SK-N-SH treated with all-trans-retinoic acid at 6 μM for 48 hours (cell line): ENCODE measurements around the gene NKX1-1.

Experiments
- ATAC-seq: fragments of 200-7000 bp; cut with Tn5 transposase; 3 replicates; pipeline ENCODE4 v1.9.1; 2020; ENCODE audit warnings: mild to moderate bottlenecking, moderate library complexity
- ARNTL ChIP-seq: fragments of 450-650 bp; formaldehyde crosslinking; IDR thresholded peaks from 2 replicates; pipeline ENCODE4 v1.5.0; 2020; ENCODE audit warnings: low read depth, mild to moderate bottlenecking, moderate library complexity, borderline replicate concordance
- ESRRG ChIP-seq: fragments of 250-450 bp; sonication (Bioruptor Pico); IDR thresholded peaks from 2 replicates; pipeline ENCODE4 v1.6.1; 2021; ENCODE audit warnings: mild to moderate bottlenecking
- GLIS3 ChIP-seq: fragments of 250-450 bp; sonication (Bioruptor Pico); IDR thresholded peaks from 2 replicates; pipeline ENCODE4 v1.5.0; 2020; ENCODE audit warnings: mild to moderate bottlenecking, moderate library complexity
- ISL1 ChIP-seq: fragments of 250-450 bp; sonication (Bioruptor Pico); IDR thresholded peaks from 2 replicates; pipeline ENCODE4 v2.1.2; 2022; ENCODE audit warnings: mild to moderate bottlenecking, moderate library complexity
- OSR1 ChIP-seq: fragments of 250-450 bp; sonication (Bioruptor Pico); IDR thresholded peaks from 2 replicates; pipeline ENCODE4 v1.8.0; 2022; ENCODE audit warnings: moderate library complexity, mild to moderate bottlenecking, inconsistent platforms
- SNAI2 ChIP-seq: fragments of 250-450 bp; sonication (Bioruptor Pico); IDR thresholded peaks from 2 replicates; pipeline ENCODE4 v1.5.0; 2020; ENCODE audit warnings: mild to moderate bottlenecking, moderate library complexity
- TOX ChIP-seq: fragments of 250-450 bp; sonication (Bioruptor Pico); IDR thresholded peaks from 2 replicates; pipeline ENCODE4 v1.8.0; 2021; ENCODE audit warnings: mild to moderate bottlenecking, moderate library complexity, borderline replicate concordance
- ZFP3 ChIP-seq: fragments of 250-450 bp; sonication (Bioruptor Pico); IDR thresholded peaks from 2 replicates; pipeline ENCODE4 v1.5.0; 2020; ENCODE audit warnings: mild to moderate bottlenecking, moderate library complexity
- ZNF565 ChIP-seq: fragments of 450-650 bp; formaldehyde crosslinking; conservative IDR thresholded peaks from 2 replicates; pipeline ENCODE4 v1.5.0; 2020; ENCODE audit warnings: low read depth, mild to moderate bottlenecking, moderate library complexity
- ZNF70 ChIP-seq: fragments of 450-650 bp; formaldehyde crosslinking; IDR thresholded peaks from 2 replicates; pipeline ENCODE4 v1.5.0; 2020; ENCODE audit warnings: mild to moderate bottlenecking, moderate library complexity
- ZNF8 ChIP-seq: fragments of 450-650 bp; formaldehyde crosslinking; IDR thresholded peaks from 2 replicates; pipeline ENCODE4 v1.5.0; 2020; ENCODE audit warnings: mild to moderate bottlenecking, moderate library complexity
- TF ChIP-seq, protein P1 (sequence below): fragments of 250-450 bp; sonication (Bioruptor Pico); IDR thresholded peaks from 2 replicates; pipeline ENCODE4 v1.5.0; 2020; ENCODE audit warnings: mild to moderate bottlenecking, moderate library complexity
- TF ChIP-seq, protein P2 (sequence below): fragments of 250-450 bp; sonication (Bioruptor Pico); IDR thresholded peaks from 2 replicates; pipeline ENCODE4 v1.8.0; 2020; ENCODE audit warnings: mild to moderate bottlenecking, moderate library complexity, borderline replicate concordance
- TF ChIP-seq, protein P3 (sequence below): fragments of 250-450 bp; sonication (Bioruptor Pico); IDR thresholded peaks from 2 replicates; pipeline ENCODE4 v1.5.1; 2021; ENCODE audit warnings: mild to moderate bottlenecking, moderate library complexity
- TF ChIP-seq, protein P4 (sequence below): fragments of 250-450 bp; sonication (Bioruptor Pico); IDR thresholded peaks from 2 replicates; pipeline ENCODE4 v1.8.0; 2021; ENCODE audit warnings: low read depth, mild to moderate bottlenecking, moderate library complexity, borderline replicate concordance

Gene NKX1-1

DNA sequence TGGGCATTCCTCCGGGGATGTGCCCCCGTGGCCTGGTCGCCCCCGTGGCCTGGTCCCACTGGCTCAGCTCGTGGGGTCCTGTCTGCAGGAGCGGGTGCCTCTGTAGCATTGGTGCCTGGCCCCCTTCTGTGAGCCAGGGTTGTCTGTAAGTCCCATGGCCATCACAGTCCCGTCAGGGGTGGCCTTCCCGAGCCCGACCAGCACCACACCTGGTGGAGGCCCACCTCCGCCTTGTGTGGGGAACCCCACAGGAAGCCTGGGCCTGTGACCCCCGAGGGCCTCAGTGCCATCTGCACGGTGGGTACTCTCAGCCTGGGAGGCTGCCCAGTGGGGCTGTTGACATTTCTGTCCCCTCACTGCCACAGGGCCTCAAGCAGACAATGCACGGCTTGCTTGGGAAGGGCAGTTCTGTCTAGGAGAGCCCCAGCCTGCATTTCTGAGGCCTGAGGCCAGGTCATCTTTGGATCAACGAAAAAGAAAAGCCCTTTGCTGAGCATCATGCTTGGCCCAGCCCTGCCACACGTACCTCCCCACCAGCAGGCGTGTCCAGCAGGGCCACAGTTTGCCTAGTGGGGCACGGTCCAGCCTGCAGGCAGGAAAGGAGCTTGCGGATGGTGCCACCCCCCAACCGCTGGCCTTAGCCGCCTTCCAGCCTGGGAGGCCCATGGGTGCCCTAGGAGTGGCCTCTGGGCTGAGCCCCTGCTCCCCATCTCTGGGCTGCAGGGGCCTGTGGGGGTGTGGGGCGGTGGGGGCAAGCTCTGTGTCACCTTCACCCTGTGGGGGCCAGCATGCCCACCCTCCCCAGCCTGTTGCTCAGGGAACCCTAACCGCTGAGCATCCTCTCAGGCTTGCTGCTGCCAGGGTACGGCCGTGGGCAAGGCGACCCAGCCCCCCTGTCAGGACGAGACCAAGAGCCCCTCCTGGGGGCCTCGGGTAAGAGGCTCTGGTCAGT is 23.2 kb downstream of the NKX1-1 start:
- TF ChIP-seq TOX (CRISPR knock-in tag) (no peak), ESRRG (no peak)
- TF ChIP-seq, protein P1, sequence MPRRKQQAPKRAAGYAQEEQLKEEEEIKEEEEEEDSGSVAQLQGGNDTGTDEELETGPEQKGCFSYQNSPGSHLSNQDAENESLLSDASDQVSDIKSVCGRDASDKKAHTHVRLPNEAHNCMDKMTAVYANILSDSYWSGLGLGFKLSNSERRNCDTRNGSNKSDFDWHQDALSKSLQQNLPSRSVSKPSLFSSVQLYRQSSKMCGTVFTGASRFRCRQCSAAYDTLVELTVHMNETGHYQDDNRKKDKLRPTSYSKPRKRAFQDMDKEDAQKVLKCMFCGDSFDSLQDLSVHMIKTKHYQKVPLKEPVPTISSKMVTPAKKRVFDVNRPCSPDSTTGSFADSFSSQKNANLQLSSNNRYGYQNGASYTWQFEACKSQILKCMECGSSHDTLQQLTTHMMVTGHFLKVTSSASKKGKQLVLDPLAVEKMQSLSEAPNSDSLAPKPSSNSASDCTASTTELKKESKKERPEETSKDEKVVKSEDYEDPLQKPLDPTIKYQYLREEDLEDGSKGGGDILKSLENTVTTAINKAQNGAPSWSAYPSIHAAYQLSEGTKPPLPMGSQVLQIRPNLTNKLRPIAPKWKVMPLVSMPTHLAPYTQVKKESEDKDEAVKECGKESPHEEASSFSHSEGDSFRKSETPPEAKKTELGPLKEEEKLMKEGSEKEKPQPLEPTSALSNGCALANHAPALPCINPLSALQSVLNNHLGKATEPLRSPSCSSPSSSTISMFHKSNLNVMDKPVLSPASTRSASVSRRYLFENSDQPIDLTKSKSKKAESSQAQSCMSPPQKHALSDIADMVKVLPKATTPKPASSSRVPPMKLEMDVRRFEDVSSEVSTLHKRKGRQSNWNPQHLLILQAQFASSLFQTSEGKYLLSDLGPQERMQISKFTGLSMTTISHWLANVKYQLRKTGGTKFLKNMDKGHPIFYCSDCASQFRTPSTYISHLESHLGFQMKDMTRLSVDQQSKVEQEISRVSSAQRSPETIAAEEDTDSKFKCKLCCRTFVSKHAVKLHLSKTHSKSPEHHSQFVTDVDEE (CRISPR knock-in tag): no peak
- TF ChIP-seq, all 23 proteins: peak for 0
- no peak for ATAC-seq

DNA sequence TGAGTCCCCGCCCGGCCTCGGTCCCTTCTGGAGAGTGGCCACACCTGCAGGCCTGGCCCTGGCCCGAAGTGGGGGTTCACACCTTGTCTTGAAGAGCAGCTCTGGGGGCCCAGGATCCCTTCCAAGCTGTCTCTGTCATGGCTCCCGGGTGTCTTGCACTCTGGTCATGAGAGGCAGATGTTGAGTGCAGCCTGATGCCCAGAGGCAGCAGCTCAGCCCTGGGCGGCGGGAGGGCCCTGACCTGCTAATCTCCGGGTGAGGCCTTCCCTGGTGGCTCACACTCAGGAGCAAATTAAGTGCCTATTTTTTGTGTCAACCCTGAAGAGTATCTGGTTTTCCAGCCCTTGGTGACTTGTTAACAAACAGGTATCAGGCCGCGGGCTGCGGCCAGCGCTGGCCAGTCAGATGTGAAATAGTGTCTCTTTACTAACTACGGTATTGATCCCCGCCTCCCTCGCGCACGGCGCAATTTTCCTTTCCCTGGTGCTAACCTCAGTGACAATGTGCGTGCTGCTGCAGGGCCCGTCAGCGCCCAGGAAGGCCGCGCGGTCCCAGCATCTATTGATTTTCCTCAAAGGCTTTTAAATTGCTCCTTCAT is 24.2 kb downstream of the NKX1-1 start:
- TF ChIP-seq ISL1 (CRISPR knock-in tag): no peak
- ATAC-seq: no peak

DNA sequence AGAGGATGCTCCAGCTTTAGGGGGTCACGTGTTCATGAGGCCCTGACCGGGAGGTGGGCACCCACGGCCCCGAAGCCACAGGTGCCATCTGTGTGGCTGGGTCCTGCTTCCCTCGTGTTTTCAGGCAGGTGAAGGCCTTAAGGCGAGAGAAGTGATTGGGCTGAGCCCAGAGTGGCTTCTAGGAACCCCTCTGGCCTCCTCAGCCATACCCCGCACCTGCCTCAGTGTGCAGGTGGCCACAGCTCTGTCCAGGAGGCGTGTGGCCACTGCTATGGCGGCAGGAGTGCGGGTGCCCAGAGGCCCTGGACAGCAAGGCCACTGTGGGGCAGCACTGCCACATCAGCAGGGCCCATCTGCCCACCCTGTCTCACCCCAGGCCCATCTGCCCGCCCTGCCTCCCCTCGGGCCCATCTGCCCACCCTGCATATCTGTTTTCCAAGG is 25.0 kb downstream of the NKX1-1 start:
- ATAC-seq: no peak
- TF ChIP-seq, protein P1 (CRISPR knock-in tag): no peak
- TF ChIP-seq ESRRG: no peak
- TF ChIP-seq, protein P2, sequence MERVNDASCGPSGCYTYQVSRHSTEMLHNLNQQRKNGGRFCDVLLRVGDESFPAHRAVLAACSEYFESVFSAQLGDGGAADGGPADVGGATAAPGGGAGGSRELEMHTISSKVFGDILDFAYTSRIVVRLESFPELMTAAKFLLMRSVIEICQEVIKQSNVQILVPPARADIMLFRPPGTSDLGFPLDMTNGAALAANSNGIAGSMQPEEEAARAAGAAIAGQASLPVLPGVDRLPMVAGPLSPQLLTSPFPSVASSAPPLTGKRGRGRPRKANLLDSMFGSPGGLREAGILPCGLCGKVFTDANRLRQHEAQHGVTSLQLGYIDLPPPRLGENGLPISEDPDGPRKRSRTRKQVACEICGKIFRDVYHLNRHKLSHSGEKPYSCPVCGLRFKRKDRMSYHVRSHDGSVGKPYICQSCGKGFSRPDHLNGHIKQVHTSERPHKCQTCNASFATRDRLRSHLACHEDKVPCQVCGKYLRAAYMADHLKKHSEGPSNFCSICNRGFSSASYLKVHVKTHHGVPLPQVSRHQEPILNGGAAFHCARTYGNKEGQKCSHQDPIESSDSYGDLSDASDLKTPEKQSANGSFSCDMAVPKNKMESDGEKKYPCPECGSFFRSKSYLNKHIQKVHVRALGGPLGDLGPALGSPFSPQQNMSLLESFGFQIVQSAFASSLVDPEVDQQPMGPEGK (CRISPR knock-in tag): no peak

DNA sequence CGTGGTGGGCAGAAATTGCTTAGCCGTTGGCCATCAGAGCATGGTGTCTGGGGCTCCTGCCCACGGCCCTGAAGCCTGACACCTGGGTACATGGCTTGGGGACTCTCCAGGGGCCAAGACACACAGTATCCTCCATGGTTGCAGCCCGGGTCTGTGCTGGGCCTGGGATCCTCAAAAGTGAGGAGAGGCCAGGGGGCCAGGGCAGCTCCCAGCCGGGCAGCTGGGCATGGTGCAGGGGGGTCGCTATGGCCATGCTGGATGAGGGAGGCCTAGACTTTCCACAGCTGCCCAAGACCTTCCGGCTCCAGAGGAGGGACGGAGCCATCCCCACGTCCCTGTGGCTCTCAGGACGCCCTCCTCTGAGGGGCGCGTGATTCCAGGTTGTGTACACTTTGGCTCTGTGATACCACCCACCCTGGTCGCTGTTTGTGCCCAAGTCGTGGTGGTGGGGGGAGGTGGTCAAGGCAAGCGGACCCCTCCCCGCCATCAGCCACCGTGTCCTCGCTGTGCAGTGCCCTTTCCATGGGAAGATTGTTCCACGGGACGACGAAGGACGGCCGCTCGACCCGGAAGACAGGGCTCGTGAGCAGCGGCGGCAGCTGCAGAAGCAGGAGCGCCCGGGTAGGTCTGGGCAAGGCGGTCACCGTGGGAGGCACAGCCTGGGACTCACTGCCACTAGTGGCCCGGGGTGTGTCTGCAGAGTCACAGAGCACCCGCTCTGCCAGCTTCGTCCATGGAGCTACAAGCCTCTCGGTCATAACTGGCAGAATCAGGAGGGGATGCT is 25.7 kb downstream of the NKX1-1 start:
- ATAC-seq: no peak
- TF ChIP-seq SNAI2 (CRISPR knock-in tag) (no peak), OSR1 (CRISPR knock-in tag) (no peak), GLIS3 (CRISPR knock-in tag) (no peak), ZFP3 (CRISPR knock-in tag) (no peak), ZNF70 (CRISPR knock-in tag) (no peak), TOX (CRISPR knock-in tag) (no peak), ARNTL (CRISPR knock-in tag) (no peak), ZNF565 (CRISPR knock-in tag) (no peak), ESRRG (no peak), ZNF8 (CRISPR knock-in tag) (no peak)
- TF ChIP-seq, protein P3, sequence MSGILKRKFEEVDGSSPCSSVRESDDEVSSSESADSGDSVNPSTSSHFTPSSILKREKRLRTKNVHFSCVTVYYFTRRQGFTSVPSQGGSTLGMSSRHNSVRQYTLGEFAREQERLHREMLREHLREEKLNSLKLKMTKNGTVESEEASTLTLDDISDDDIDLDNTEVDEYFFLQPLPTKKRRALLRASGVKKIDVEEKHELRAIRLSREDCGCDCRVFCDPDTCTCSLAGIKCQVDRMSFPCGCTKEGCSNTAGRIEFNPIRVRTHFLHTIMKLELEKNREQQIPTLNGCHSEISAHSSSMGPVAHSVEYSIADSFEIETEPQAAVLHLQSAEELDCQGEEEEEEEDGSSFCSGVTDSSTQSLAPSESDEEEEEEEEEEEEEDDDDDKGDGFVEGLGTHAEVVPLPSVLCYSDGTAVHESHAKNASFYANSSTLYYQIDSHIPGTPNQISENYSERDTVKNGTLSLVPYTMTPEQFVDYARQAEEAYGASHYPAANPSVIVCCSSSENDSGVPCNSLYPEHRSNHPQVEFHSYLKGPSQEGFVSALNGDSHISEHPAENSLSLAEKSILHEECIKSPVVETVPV (CRISPR knock-in tag): no peak
- TF ChIP-seq, protein P2 (CRISPR knock-in tag): no peak
- TF ChIP-seq, protein P1 (CRISPR knock-in tag): no peak
- TF ChIP-seq, protein P4, sequence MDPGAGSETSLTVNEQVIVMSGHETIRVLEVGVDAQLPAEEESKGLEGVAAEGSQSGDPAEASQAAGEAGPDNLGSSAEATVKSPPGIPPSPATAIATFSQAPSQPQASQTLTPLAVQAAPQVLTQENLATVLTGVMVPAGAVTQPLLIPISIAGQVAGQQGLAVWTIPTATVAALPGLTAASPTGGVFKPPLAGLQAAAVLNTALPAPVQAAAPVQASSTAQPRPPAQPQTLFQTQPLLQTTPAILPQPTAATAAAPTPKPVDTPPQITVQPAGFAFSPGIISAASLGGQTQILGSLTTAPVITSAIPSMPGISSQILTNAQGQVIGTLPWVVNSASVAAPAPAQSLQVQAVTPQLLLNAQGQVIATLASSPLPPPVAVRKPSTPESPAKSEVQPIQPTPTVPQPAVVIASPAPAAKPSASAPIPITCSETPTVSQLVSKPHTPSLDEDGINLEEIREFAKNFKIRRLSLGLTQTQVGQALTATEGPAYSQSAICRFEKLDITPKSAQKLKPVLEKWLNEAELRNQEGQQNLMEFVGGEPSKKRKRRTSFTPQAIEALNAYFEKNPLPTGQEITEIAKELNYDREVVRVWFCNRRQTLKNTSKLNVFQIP (CRISPR knock-in tag): no peak
